ENCODE results near the gene ZCCHC14.
A peak's percentile ranks its signal among the peaks of the same experiment; 100 is the strongest.

The ZCCHC14 gene

GRCh38 chr16:87474017-87474416 is 18.8 kb downstream of the ZCCHC14 start:
- no peak for DNase-seq

- DNase-seq = no peak
These were observed 19.9 kb downstream of the ZCCHC14 start for GRCh38 chr16:87472935-87473334.

GRCh38 chr16:87472142-87472778 is 20.6 kb downstream of the ZCCHC14 start:
- DNase-seq = no peak

DNA sequence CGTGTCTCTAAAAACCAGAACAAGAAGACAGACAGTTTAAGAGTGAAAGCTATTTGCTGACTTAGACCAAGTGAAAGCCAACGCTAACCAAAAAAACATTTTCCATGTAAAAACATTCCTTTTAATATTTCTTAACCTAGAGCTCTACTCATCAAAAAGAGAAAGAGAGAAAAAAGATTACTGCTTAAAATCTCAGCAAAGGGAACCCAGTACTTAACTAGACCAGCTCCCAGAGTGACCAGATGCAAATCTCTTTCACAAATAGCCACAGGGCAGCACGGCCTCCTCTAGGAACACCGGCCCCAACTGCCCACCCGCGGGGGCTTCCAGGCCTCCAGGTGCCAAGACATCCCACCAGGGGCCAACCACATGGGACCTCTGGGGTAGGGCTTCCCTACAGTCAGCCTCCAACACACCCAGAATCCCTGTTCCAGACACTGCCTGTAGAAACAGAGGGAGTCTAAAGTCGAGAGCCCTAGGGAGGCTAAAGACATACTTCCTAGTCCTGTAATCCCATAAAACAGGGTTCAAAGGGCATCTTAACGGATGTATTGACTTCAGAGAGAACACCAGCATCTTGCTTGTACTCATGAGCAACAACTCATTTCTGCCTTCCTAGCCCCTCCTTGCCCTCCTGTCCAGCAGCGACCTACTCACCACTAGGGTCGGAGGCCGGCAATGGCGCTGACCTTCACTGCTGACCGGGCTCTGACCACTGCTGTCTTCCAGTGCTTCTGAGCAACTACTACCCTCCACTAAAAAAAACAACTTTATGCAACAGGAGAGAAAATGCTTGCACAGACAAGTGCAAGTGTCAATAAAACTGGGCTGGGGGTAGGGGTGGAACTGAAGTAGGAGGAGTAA is 21.3 kb downstream of the ZCCHC14 start:
- DNase-seq = no peak

DNA sequence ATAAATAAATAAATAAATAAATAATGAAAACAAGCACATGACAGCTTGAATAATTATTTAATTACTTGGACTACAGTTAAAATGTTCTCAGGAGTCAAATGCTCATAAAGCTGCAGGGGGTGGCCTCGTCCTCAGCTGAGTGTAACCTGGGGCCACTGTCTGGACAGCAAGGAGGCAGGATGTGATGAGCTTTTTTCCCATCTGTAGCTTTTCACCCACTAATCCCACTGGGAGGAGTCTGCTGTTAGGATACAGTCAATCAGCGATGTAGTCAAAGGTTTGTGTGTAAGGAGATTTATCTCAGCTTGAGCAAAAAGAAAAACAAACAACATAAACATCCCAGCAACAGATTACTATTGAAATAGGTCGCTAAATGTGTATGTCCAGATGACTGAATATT is 22.5 kb downstream of the ZCCHC14 start:
- peak in 1 of 3 experiments; percentile 30 for DNase-seq

DNA sequence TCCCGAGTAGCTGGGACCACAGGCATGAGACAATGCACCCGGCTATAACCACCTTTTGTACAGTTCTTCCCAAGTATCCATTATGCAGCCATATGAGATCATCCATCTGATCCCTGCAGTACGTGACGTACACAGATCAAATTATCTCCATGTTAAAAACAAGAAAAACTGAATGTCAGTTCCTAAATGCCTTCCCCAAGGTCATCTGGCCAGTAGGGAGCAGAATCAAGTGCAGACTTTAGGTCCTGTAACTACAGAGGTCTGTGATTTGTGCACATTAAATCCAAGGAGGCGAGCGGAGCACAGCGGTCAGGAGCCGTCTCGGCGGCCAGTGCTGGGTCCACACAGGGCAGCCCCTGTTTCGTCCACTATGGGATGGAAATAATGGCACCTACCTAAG is 23.7 kb downstream of the ZCCHC14 start:
- DNase-seq = no peak

DNA sequence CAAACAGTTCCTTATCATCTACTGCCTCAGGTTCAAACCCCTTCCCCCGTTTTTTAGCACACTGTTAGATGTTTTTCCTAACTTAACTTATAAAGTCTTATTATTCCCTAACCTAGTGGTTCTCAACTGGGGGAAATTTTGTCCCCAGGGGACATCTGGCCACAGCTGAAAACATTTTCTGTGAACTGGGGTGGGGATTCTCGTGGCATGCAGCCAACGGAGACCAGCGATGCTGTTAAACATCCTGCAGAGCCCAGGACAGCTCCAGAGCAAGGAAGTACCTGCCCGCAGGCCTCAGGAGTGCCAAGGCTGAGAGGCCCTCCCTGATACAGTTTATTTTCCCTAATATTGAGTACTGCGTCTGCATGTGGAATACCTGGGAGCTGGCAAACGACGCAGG is 24.3 kb downstream of the ZCCHC14 start:
- no peak for DNase-seq

- DNase-seq = no peak
These were observed 25.8 kb downstream of the ZCCHC14 start for GRCh38 chr16:87466975-87467501.

- no peak for DNase-seq
These were observed 26.9 kb downstream of the ZCCHC14 start for GRCh38 chr16:87465879-87466278.

- DNase-seq = no peak
These were observed 27.5 kb downstream of the ZCCHC14 start for GRCh38 chr16:87465306-87465705.

GRCh38 chr16:87464691-87465300 is 28.0 kb downstream of the ZCCHC14 start:
- no peak for DNase-seq

DNA sequence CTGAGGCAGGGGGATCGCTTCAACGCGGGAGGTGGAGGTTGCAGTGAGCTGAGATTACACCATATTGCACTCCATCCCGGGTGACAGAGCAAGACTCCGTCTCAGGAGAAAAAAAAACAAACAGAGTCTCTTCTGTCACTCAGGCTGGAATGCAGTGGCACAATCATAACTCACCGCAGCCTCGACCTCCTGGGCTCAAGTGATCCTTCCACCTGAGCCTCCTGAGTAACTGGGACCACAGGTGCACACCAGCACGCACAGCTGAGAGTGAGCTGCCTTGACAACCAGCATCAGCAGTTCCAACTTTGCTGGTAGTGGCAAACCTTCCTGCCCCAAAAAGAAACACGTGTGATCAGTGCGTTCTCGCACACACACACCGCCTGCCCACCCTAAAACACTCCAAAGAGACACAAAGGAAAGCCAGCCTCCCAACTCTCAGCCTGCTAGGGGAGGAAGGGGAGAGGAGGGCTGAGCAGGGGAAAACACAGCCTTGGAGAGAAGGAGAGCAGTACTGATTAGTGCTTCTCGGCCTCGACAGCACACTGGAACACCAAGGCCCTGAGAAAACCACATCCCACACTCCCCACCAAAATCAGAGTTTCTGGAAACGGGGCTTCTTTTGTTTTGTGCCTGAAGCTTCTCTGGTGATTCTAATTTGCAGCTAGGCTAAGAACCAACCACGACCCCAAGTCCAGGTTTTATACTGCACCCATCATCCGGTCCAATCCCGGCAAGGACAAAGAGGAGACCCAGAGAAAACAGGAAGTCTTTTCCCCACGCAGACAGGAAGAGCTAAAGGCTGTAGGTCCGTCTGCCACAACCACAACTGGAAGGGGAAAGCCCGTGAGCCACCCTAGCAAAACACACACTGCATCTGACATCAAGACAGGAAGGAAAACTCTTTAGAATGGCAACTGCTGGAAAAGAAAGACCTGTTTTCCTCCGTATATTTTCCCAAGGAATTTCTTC is 28.8 kb downstream of the ZCCHC14 start:
- DNase-seq = no peak

DNA sequence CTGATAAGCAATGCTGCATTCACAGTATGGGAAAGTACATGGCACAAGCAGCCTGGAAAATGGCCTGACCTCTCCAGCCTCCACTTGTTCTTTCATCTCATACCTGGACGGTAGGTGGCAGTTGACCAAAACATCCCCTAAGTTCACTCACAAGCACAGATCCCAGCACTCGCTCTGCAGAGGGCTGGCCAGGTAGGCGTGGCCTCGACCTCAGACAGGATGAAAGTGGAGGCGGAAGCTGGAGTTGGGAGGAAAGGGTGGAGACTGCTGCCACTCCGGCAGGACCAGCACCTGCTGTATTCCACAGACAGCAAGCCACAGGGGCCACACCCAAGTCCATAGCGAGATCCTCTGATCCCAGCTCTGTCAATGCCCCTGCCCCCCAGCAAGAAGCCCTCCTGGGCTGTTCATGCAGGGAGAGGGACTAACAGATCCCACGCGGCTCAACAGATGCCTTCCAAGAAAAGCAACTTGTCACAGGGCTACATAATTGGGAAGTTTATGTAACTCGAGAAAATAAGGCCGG is 31.3 kb downstream of the ZCCHC14 start:
- DNase-seq = peak; percentile 80 to 91 (median 80)

DNA sequence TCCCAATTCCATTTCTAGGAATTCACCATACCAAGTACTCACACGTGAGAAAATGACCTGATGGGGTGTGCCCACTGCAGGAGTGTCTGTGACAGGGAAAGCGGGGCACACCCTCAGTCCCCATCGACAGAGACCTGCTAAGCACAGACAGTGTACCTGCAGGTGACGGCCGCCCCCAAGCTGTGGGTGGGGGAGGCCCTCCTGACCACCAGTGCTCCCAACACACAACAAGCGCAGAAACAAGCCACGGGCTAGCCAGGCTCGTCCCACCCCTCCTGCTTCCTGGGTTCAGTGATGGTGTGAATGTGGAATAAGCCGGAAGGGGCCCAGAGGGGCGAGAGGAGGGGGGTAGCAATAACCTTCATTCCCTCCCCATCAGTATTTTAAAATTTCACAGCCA is 31.9 kb downstream of the ZCCHC14 start:
- no peak for DNase-seq

DNA sequence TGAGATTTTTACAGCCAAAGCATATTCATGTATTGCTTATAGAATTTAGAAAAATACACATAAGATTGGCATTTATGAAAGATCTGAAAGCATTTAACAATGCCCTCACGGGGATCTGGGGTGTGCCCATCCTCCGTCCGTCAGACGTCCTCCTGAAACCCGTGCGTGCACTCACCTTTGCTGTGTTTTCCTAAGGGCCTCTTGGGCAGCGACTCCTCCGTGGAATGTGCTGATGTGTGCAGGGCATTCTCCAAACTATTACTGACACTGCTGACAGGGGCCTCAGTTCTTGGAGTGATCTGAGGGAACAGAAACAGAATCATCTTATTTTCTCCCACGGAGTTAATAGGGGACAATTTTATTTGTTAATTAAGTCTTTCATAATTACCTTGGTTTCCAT is 33.0 kb downstream of the ZCCHC14 start:
- no peak for DNase-seq

- DNase-seq = no peak
These were observed 33.8 kb downstream of the ZCCHC14 start for GRCh38 chr16:87459027-87459426.

- DNase-seq = no peak
These were observed 34.4 kb downstream of the ZCCHC14 start for GRCh38 chr16:87458424-87458915.

GRCh38 chr16:87457709-87458423 is 35.0 kb downstream of the ZCCHC14 start:
- no peak for DNase-seq

DNA sequence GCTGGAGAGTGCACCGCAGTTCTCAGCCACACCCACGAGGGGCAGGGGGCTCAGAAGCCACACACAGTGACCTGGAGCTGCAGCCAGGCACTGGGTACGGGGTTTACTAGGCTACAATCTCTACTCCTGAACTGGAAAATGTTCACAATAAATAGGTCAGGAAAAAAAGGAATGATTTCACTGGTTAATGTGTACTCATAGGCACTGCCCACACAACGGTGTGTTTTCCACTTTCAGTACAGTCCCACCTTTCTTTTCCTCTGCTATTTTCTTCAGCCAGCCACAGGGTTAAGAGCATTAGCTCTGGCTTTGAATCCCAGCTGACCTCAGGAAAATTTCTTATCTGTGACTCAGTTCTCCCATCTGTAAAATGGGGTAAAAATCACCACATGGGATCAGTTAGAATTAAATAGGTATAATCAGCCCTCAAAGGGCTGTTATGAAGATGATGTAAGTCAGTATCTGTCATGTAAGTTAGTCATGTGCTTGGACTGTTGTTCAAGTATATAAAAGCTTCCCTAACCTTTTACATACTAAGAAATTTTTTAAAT is 35.7 kb downstream of the ZCCHC14 start:
- no peak for DNase-seq

- DNase-seq = no peak
These were observed 38.4 kb downstream of the ZCCHC14 start for GRCh38 chr16:87454391-87454790.

GRCh38 chr16:87453326-87453725 is 39.5 kb downstream of the ZCCHC14 start:
- no peak for DNase-seq
